Measurements from ENCODE around the gene YIF1A.

YIF1A gene

DNA sequence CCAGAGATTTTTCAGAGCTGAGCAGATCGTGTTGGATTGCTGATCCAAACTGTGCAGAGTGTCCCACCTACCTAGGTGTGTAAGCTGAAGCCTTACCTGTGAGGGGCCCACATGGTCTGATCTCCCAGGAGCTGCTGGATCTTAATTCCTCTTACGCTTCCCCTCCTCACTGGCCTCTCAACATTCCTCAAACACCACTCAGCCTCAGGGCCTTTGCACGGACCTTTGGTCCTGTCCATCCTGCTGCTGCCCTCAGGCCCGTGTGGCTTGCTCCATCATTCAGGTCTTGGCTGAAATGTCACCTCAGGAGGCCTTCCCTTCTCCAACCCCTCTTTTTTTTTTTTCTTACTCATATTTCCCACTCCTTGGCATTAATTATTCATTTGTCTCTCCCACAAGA lies 41.6 kb downstream of the YIF1A start:
- DNase-seq (ENCODE audit: low read depth in 2 of 2), result no peak

DNA sequence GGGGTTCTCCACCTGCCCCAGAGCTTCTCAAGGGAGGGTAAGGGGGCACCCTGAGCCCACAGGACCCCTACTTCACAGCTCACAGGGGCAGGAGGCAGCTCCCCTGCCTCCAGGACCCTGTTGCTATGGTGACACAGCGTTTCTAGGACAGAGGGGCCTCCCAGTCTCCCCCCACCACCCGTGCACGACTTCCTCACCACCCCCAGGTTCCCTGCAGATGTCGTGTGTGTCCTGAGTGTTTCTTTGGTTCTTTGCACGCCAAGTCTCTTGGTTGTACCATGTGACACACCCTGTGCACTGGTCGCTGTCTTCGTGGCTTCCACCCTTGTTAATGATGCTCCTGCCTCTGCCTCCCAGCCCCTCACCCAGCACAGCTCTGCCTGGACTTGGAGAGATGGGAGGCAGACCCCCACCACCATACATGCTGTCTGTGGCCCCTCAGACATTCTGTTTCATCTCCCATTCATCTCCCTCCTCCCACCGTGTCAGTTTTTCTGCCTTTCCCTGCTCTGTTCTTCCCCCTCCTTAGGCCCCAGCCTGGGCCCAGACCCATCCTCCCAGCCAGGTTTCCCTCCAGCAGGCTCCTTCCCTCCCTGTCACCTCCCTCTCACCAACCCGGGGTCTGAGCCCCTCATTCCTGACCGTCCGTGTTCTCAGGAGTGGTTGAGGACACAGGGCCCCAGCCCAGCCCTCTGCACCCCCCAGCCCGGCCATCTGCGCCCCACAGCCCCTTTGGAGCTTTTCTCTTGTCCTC lies 45.0 kb downstream of the YIF1A start:
- no peak for DNase-seq (ENCODE audit: low read depth in 2 of 2)

DNA sequence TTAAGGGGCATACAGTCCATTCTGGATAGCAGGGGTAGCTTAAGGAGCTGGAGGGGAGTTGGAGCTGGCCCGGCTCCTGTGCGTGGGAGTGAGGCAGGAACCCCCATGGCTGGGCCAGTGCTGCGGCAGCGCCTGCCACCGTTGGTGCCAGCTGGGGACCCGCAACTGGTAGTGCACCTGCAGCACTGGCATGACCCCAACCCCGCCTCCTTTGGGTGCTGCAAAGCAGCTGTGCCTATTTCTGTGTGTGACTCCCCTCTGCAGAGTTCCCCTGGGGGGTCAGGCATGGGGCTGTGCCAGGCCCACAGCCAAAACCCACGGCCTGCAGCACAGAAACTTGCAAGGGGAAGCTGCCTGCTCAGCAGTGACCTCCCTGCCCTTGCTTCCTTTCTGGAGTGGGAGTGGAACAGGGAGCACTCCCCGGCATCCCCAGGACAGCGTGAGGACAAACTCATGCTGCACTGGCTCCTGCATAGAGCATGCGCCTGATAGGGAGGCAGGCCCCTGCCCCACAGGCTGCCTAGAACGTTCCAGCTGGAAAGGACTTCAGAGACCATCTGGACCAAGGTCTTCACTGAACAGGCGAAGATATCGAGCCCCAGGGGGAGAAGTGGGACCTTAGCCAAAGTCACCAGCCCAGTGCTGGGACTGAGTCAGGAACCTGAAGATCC lies 46.7 kb downstream of the YIF1A start:
- no peak for DNase-seq (ENCODE audit: low read depth in 2 of 2)

DNA sequence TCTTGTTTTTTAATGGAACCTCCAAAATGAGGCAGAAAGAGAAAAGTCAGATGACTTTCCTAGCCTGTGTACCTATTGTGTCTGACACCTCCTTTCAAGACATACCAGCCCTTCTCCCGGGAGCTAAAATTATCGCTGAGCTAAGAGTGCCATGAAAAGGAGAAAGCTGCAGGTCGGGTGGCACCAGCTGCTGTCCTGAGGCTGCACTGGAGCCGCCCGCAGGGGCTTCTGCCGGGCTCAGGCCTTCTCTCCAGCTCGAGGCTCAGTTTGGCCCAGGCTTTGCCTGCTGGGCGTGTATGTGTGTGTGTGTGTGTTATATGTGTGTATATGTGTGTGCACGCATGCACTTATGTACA lies 48.2 kb downstream of the YIF1A start:
- DNase-seq (ENCODE audit: low read depth in 2 of 2), result no peak

DNA sequence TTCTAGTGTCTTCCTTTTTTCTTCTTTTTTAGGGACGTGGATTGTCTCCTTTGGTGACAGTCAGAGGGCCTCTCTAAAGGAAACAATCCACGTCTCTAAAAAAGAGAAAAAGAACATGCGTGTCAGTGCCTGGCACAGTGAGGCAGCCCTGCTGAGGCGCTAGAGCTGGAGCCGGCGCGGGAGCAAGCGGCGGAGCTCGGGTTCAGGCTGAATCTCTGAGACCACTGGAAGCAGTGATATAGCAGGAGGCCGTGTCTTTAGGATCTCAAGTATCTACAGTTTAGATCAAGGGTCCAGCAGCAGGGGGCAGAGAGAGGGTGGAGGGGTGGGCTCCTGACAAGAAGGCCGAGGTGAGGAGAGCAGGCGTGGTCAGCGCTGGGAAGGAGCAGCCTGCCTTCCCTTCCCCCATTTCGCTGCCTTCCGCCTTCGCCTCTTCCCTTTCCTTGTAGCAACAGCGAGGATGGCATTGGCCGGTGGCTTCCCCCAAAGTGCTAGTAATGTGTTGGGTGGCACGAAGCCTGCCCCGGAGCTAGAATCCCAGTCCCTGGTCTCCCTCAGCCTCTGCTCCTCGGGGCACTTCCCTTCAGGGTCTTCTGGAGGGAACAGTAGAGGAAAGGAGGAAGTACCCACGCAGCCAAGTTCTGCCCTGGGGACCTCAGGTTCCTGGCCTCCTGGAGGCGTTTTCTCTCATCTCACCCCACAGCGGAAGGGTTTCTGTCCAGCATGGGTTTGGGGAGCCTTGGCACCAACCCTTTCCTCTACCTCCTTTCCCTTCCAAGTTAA lies 48.8 kb downstream of the YIF1A start:
- no peak for DNase-seq (ENCODE audit: low read depth in 2 of 2)

DNA sequence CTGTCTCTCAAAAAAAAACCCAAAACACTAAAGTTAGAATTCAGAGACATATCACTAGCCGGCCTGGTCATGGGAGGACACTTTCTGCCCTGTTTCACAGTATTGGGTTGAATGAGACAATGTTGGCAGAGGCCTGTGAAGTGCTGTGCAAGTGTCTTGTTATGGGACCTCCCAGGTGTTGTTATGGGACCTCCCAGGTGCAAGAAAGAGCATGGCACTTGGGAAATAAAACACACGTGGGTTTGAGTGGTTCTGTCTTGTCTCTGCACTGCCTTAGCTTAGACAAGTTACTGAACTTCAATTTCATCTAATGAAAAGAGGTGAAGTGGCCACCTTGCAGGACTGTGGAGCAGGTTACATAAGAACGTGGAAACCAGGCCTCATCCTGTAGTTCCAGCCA lies 49.4 kb downstream of the YIF1A start:
- no peak for DNase-seq (ENCODE audit: low read depth in 2 of 2)

DNA sequence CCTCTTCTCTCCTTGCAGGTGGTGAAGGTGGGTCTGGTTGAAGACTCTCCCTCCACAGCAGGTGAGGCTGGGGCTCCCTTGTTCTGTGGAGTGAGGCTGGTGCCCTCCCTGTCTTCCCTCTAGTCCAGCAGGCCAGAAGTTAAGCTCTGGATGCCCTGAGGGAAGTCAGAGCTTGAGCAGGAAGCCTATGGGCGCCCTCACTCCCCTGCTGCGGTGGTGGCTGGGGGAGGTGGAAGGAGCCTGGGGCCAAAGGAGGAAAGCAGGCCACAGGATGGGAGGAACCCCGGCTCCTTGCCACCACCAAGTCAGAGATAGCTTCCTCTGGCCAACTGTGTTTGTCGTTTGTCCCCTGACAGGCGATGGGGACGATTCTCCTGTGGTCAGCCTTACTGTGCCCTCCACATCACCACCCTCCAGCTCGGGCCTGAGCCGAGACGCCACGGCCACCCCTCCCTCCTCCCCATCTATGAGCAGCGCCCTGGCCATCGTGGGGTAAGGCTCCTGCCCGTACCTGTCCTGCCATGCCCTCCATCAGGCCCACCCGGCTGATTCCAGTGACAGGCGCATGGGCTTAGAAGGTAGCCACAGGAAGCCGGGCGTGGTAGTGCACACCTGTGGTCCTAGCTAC lies 50.0 kb downstream of the YIF1A start:
- DNase-seq (ENCODE audit: low read depth in 2 of 2), result no peak

DNA sequence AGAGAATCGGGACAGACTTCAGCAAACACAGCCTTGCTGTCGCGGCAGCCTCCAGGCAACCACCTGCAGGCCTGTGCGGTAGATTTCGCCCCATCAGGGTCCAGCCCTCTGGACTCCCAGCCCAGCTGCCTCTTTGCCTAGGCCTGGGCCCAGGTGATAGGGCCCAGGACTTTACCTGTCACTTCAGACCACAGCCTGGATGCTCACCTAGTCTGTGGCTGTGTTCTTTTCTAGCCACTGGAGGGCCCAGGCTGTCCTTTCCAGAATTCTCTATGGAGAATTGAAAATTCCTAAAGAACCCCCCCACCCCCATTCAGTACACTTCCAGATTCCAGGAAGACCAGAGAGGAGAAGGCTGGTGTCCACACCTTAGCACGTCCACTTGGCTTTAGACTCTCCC lies 51.1 kb downstream of the YIF1A start:
- no peak for DNase-seq (ENCODE audit: low read depth in 2 of 2)

DNA sequence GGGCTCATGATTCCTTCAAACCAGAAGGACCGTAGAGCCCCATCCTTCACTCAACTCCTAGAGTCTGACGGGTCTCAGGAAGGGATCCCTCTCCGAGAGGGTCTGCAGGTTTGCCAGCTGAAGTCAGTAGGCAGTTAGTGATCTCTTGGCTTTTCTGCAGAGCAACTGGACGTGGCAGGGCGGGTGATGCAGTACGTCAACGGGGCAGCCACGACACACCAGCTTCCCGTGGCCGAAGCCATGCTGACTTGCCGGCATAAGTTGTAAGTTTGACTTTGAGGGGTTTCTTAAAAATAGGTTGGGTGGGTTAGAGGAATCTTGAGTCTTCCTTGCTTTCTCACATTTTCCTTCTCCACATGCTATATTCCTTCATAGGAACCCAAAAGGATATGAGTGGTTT lies 53.8 kb downstream of the YIF1A start:
- no peak for DNase-seq (ENCODE audit: low read depth in 2 of 2)

All from stimulated activated CD4-positive, alpha-beta T cell treated with anti-CD3 and anti-CD28 coated beads, Interleukin-1b, Interleukin-23, amount 100 ng/mL, for 4 hours (primary cell).